Ovary (tissue), 3 donors: ENCODE measurements around the gene SPINK9.

Experiments used
- CTCF ChIP-seq, 3 donors: fragments of 450-650 bp in 2 of 3; fragments of 200-600 bp in 1 of 3; IDR thresholded peaks; one replicate each; pipeline versions ENCODE4 v1.5.1 to v1.8.0; 2016 to 2022; ENCODE audit warnings: antibody characterized with exemption in 3 of 3, mild to moderate bottlenecking in 1 of 3
- POLR2A ChIP-seq: fragments of 450-650 bp; IDR thresholded peaks from one replicate; pipeline ENCODE4 v1.6.1; 2017; ENCODE audit warnings: antibody characterized with exemption, mild to moderate bottlenecking, moderate library complexity
- donor health status: DM: no; HTN: no; CAD: no.

GRCh38 chr5:148378670-148379069 is 43.3 kb downstream of the SPINK9 start:
- no peak for TF ChIP-seq CTCF (IDR thresholded peaks at IDR 0.05)
- TF ChIP-seq POLR2A = no peak
